ENCODE data around the gene BIN1.

The BIN1 gene

DNA sequence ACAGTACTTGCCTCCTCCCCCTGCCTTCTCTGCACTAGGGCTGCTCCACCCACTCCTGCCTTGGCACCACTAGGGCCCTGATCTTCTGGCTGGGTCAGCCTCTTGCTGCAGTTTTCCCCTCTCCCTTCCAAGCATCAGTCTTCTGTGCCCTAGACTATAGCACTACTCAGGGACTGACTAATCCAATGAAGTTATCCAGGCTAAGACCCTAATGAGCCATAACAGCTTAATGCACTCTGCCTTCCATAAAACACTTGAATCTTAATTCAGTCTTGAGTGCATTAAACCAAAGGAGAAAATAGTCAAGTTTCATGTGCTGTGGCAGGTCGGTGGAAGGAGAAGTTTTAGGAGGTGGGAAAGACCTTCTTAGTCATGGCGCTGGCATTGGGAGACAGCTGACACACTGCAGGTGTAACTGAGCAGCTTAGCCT, 95.7 kb downstream of the BIN1 start:
- TF ChIP-seq, protein P1, sequence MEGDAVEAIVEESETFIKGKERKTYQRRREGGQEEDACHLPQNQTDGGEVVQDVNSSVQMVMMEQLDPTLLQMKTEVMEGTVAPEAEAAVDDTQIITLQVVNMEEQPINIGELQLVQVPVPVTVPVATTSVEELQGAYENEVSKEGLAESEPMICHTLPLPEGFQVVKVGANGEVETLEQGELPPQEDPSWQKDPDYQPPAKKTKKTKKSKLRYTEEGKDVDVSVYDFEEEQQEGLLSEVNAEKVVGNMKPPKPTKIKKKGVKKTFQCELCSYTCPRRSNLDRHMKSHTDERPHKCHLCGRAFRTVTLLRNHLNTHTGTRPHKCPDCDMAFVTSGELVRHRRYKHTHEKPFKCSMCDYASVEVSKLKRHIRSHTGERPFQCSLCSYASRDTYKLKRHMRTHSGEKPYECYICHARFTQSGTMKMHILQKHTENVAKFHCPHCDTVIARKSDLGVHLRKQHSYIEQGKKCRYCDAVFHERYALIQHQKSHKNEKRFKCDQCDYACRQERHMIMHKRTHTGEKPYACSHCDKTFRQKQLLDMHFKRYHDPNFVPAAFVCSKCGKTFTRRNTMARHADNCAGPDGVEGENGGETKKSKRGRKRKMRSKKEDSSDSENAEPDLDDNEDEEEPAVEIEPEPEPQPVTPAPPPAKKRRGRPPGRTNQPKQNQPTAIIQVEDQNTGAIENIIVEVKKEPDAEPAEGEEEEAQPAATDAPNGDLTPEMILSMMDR (IDR thresholded peaks at IDR 0.05; ENCODE audit: control insufficient read depth, insufficient read depth, low read depth, low read length, missing control alignments) = no peak
- no peak for DNase-seq (ENCODE audit: low read depth)
- H3K4me3 ChIP-seq (ENCODE audit: control insufficient read depth, low read depth, low read length) = no peak overlapping the region

DNA sequence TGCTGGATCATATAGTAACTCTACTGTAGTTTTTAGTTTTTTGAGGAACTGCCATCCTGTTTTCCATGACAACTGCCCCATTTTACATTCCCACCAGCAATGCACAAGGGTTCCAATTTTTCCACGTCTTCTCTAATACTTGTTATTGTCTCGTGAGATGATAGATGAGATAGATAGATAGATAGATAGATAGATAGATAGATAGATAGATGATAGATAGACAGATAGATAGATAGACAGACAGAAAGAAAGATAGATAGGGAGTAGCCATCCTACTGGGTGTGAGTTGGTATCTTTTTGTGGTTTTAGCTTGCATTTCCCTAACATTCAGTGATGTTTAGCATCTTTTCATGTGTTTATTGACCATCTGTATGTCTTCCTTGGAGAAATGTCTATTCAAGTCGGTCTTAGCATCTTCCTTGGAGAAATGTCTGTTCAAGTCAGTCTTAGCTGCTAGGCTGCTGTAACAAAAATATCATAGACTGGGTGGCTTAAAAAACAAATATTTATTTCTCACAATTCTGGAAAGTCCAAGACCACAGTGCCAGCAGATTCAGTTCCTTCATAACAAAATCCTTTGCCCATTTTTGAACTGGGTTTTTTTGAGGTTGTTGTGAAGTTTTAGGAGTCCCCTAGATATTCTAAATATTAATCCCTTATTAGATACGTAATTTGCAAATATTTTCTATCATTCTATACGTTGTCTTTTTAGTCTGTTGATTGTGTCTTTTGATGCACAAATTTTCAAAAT, 98.5 kb downstream of the BIN1 start:
- TF ChIP-seq, protein P1 (IDR thresholded peaks at IDR 0.05; ENCODE audit: control insufficient read depth, insufficient read depth, low read depth, low read length, missing control alignments) = no peak
- DNase-seq (ENCODE audit: low read depth) = no peak
- no peak overlapping the region for H3K4me3 ChIP-seq (ENCODE audit: control insufficient read depth, low read depth, low read length)

DNA sequence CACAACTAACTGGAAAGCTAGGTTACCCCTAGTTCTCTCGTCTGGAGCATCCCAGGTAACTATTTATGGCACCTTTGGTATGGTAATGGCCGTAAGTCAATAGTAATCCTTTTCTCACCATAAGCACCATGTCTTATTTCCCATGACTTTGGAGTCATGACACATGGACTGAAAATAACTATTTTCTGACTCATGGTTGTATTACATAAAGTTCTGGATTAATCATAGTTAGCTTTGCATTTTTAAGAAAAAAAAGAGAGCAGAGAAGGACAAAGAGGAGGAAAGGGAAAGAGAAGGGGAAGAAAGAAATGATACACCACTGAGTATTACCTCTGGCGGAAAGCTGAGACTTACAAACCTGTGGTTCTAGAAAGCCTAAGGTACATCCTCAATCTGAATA, 99.3 kb downstream of the BIN1 start:
- TF ChIP-seq, protein P1 (IDR thresholded peaks at IDR 0.05; ENCODE audit: control insufficient read depth, insufficient read depth, low read depth, low read length, missing control alignments) = no peak
- H3K4me3 ChIP-seq (ENCODE audit: control insufficient read depth, low read depth, low read length) = no peak overlapping the region
- peak; percentile 55 for DNase-seq (ENCODE audit: low read depth)

DNA sequence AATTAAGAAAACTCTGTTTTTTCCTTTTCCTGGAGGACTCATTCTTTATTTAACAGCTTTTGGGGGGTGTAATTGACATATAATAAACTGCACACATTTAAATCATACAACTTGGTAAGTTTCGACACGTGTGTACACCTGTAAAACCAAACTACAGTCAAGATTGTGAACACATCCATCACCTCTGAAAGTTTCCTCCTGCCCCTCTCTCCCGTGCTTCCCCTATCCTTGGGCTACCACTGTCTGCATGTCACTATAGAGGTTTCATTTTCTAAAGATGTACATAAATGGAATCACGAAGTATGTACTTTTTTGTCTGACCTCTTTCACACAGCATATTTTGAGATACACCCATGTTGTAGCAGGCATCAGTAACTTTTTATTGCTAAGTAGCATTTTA, 100.0 kb downstream of the BIN1 start:
- TF ChIP-seq, protein P1 (IDR thresholded peaks at IDR 0.05; ENCODE audit: control insufficient read depth, insufficient read depth, low read depth, low read length, missing control alignments) = no peak
- no peak for DNase-seq (ENCODE audit: low read depth)
- H3K4me3 ChIP-seq (ENCODE audit: control insufficient read depth, low read depth, low read length) = no peak overlapping the region

DNA sequence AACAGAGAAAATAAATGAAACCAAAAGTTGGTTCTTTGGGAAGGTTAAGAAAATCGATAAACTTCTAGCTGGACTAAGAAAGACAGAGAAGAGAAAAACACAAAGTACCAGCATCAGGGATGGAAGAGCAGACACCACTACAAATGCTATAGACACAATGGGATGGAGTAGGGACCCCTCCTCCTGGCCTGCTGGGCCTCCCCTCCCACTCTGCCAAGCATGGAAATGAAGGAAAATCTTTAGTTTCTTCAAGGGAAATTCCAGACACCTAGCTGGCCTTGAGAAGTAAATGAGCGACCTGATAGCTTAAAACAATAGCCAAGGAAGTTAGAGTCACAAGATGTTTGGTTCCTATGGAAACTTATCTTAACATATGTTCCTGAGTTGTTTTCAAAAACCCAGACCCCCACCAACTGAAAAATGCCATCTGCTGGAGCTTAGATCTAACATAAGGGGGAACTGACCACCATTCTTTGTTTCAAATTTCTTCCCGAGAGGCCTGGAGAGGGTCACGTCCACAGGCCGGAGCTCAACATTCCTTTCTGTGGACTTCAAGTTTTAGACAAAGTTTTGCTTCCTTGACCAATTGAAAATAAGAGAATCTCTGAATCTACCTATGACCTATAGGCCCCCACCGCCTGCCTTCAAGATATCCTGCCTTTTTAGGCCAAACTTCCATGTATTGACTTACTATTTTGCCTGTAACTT, 101.9 kb downstream of the BIN1 start:
- H3K4me3 ChIP-seq (ENCODE audit: control insufficient read depth, low read depth, low read length) = no peak overlapping the region
- DNase-seq (ENCODE audit: low read depth) = no peak
- TF ChIP-seq, protein P1 (IDR thresholded peaks at IDR 0.05; ENCODE audit: control insufficient read depth, insufficient read depth, low read depth, low read length, missing control alignments) = no peak

DNA sequence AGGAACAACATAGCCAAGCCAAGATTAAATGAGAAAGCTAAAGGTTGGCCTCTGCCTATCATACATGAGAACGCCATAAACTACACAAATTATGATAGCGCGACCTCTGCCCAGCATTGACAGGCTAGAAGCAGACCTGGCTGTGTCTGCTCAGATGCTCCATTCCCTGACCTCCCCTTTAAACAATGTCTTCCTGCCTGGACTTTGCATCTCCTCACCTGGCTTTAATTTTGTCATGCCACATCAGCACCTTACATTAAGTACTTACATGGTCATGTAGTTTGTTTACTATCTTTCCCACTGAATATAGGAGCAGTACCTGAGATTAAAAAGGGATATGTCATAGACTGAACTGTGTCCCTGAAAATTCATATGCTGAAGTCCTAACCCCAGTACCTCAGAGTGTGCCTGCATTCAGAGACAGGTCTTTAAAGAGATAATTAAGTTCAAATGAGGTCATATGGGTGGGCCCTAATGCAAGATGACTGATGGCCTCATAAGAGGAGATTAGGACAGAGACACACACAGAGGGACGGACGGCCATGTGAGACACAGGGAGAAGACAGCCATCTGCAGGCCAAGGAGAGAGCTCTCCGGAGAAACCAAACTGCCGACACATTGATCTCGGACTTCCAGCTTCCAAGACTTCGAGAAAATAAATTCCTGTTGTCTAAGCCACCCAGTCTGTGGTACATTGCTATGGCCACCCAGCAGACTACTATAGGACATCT, 103.7 kb downstream of the BIN1 start:
- TF ChIP-seq, protein P1 (IDR thresholded peaks at IDR 0.05; ENCODE audit: control insufficient read depth, insufficient read depth, low read depth, low read length, missing control alignments) = no peak
- no peak for DNase-seq (ENCODE audit: low read depth)
- no peak overlapping the region for H3K4me3 ChIP-seq (ENCODE audit: control insufficient read depth, low read depth, low read length)
